Activated CD4-positive, alpha-beta T cell treated with anti-CD3 and anti-CD28 coated beads for 36 hours (primary cell): ENCODE data around the gene SPTB. TPM values are rescaled to one million over a fixed set of nuclear protein-coding genes. Genes with fewer than 3 reads are reported as not detected.

Experiments used
- ATAC-seq: fragments of 200-7000 bp; cut with Tn5 transposase; one replicate; pipeline ENCODE4 v1.10.0; 2021; ENCODE audit warnings: mild to moderate bottlenecking, moderate library complexity
- CTCF ChIA-PET: fragments of 350-600 bp; sonication (Branson Sonifier 250); formaldehyde crosslinking; loops from one replicate; lab custom pipeline; 2021; ENCODE audit warnings: antibody characterized with exemption; lab: Charles Lee
- POLR2A ChIA-PET: fragments of 350-600 bp; sonication (Branson Sonifier 250); formaldehyde crosslinking; loops from one replicate; lab custom pipeline; 2021; ENCODE audit warnings: antibody characterized with exemption, inconsistent platforms; lab: Charles Lee
- DNase-seq: peaks from one replicate; pipeline ENCODE4 v3.0.0-alpha.2; 2020
- H3K27ac Mint-ChIP-seq: one replicate; pipeline ENCODE4 v1.8.0; 2021; ENCODE audit warnings: mixed read lengths
- H3K27me3 Mint-ChIP-seq: one replicate; pipeline ENCODE4 v1.8.0; 2021; ENCODE audit warnings: mixed read lengths
- H3K36me3 Mint-ChIP-seq: one replicate; pipeline ENCODE4 v1.8.0; 2021; ENCODE audit warnings: low read depth, mixed read lengths
- H3K4me1 Mint-ChIP-seq: one replicate; pipeline ENCODE4 v1.8.0; 2021; ENCODE audit warnings: mixed read lengths
- H3K4me3 Mint-ChIP-seq: one replicate; pipeline ENCODE4 v1.8.0; 2021; ENCODE audit warnings: mild to moderate bottlenecking, moderate library complexity, mixed read lengths
- H3K9me3 Mint-ChIP-seq: one replicate; pipeline ENCODE4 v1.8.0; 2021; ENCODE audit warnings: low read depth, mixed read lengths
- intact Hi-C, 2 experiments: fragments of 100-400 bp; cut with DNase I in 1 of 2; cut with micrococcal nuclease in 1 of 2; formaldehyde crosslinking; loops; one replicate each; pipeline versions ENCODE4 v1.14.2 to v1.15.1; 2022 to 2024; cut with DNase I, micrococcal nuclease
- total RNA-seq, 2 experiments: library from RNA; stranded (reverse); gene quantifications; one replicate each; pipeline ENCODE4 v1.2.3, GENCODE V29; 2021

The SPTB gene
- total RNA-seq, 2 experiments from 2014 or later, result 0.32 to 0.60 TPM

DNA sequence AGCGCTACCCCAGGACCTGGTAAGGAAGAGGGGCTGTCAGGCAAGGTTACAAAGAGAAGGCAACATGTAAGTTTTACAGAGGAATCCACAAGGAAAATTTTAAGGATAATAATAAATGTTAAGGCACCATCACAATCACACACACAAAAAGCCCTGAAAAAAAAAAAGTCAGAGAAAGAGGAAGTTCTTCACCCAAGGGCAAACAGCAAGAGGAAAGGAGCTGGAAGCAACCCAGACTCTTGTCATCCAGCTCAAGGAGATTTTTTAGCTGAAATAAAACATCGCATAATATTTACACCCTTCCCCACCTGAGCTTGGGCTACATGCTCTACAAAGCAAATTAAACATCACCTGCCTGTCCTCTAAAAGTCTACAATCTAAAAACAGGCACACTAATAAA lies 9.5 kb downstream of the SPTB start:
- ATAC-seq (no peak), DNase-seq (no peak)
- Mint-ChIP-seq H3K36me3 (no peaks in the 10 kb centered on the region), H3K27ac (no peak overlapping the region), H3K9me3 (peaks cover 3% of the 10 kb centered on the region), H3K4me3 (no peak overlapping the region), H3K4me1 (no peaks in the 10 kb centered on the region), H3K27me3 (peaks cover 29% of the 10 kb centered on the region)
- intact Hi-C loops, result no loop called here
- ChIA-PET POLR2A (interaction anchor here (0.6 to 0.7 kb wide), 2 partner anchors 9 to 90 kb away, joined by 3 to 14 read pairs; no protein-coding TSS in a partner anchor), CTCF (interaction anchor here (3.1 kb wide), 1 partner anchor 21 kb away, joined by 16 read pairs; no protein-coding TSS in a partner anchor)

DNA sequence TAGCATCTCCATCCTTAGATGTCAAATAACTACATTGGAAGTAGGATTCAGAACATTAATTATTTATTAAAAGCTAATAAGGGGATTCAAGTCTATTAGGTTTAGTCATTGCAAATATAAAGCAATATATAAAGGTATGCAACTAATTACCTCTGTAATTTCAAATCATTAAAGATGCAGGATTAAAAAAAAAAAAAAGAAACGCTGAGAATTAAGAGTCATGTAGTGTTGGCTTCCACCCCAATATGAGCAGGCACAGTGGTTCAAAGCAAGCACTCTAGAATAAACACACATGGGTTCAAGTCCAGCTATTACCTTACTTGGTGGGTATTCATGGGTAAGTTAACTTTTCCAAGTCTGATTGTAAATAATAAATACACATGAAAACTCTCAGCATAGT lies 10.9 kb downstream of the SPTB start:
- H3K36me3 Mint-ChIP-seq, result no peaks in the 10 kb centered on the region

DNA sequence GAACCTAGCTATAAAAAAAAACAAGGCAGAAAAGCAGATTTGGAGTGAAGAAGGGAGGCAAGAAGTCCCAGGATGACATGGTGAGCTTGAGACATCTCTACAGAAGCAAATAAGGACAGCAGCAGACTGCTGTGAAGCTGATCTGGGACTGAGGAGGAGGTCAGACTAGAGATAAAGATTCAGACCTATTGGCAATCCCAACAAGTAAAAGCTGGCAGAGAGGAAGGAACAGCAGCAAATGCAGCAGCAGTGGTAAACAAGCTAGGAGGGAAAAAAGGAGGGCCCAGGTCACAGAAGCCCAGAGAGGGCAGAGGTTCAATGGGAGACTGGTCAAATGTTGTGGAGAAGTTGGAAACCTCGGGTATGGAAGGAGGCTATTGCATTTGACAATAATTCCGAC lies 11.3 kb downstream of the SPTB start:
- DNase-seq, result no peak
- CTCF ChIA-PET, result interaction anchor here (0.7 to 3.1 kb wide), 4 partner anchors 9 to 45 kb away, joined by 3 to 16 read pairs (median 4); no protein-coding TSS in a partner anchor
- no peaks in the 10 kb centered on the region for H3K36me3 Mint-ChIP-seq
- H3K9me3 Mint-ChIP-seq, result peaks cover 3% of the 10 kb centered on the region
- H3K27me3 Mint-ChIP-seq, result peaks cover 32% of the 10 kb centered on the region
- ATAC-seq, result no peak
- intact Hi-C loops, result no loop called here
- H3K4me1 Mint-ChIP-seq, result no peaks in the 10 kb centered on the region
- no peak overlapping the region for H3K27ac Mint-ChIP-seq
- H3K4me3 Mint-ChIP-seq, result no peak overlapping the region
- POLR2A ChIA-PET, result no interaction called here

More for the DNA sequence above, 10.9 kb downstream of the SPTB start:
- no peak overlapping the region for H3K27ac Mint-ChIP-seq
- ChIA-PET CTCF (interaction anchor here (0.8 to 3.1 kb wide), 4 partner anchors 12 to 45 kb away, joined by 4 to 16 read pairs (median 4); no protein-coding TSS in a partner anchor), POLR2A (no interaction called here)
- no peak overlapping the region for H3K4me3 Mint-ChIP-seq
- peaks cover 3% of the 10 kb centered on the region for H3K9me3 Mint-ChIP-seq
- intact Hi-C loops, result no loop called here
- DNase-seq (no peak), ATAC-seq (no peak)
- H3K4me1 Mint-ChIP-seq, result no peaks in the 10 kb centered on the region
- H3K27me3 Mint-ChIP-seq, result peaks cover 30% of the 10 kb centered on the region

DNA sequence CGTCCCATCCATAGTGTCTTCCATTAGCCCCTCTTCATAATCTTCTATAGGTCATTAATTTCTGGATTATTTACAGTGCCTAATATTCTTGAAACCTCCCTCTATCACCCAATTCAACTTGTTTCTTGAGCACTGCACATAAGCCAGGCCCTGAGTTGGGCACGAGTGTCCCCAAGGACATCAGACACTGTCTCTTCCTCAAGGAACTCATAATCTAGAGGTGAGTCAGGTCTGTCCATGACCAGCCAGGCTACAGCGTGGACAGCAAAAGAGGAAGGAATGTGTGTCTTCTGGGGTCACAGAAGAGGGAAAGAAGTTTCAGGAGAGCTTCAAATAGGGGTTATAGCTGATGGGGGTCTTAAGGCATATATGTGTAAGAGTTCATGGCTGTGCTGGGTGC lies 12.5 kb downstream of the SPTB start:
- H3K36me3 Mint-ChIP-seq, result no peaks in the 10 kb centered on the region
- intact Hi-C loops, result no loop called here
- no peak overlapping the region for H3K4me3 Mint-ChIP-seq
- peaks cover 28% of the 10 kb centered on the region for H3K27me3 Mint-ChIP-seq
- ChIA-PET CTCF (interaction anchor here (0.6 to 1.1 kb wide), 2 partner anchors 9 to 44 kb away, joined by 3 to 4 read pairs; no protein-coding TSS in a partner anchor), POLR2A (no interaction called here)
- no peak for ATAC-seq
- no peaks in the 10 kb centered on the region for H3K9me3 Mint-ChIP-seq
- no peak for DNase-seq
- no peaks in the 10 kb centered on the region for H3K4me1 Mint-ChIP-seq
- H3K27ac Mint-ChIP-seq, result no peak overlapping the region

DNA sequence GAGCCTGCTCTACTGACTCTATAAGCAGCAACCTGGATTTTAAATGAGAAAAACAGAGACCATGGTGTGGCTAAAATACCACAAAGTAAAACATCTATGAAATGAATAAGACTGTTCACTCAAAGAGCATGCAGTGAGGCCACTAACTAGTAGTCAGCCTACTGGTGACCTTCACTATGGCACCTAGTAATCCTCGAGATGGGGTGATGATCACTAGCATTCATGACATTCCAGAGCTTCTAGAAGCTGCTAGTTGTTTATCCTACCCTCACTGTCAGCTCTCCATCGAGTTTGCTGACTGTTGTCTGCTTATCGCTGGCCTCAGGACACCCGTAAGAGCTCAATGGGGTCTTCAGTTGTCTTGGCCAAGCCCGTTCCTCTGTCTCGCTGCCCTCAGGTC lies 13.7 kb downstream of the SPTB start:
- no peaks in the 10 kb centered on the region for H3K4me1 Mint-ChIP-seq
- no peak overlapping the region for H3K27ac Mint-ChIP-seq
- intact Hi-C loops, result no loop called here
- H3K9me3 Mint-ChIP-seq, result no peaks in the 10 kb centered on the region
- CTCF ChIA-PET, result interaction anchor here (1.1 to 1.4 kb wide), 2 partner anchors 27 to 43 kb away, joined by 4 to 5 read pairs; no protein-coding TSS in a partner anchor
- ATAC-seq (no peak), DNase-seq (no peak)
- POLR2A ChIA-PET, result interaction anchor here (0.5 kb wide), 1 partner anchor 254 kb away, joined by 3 read pairs; no protein-coding TSS in a partner anchor
- H3K4me3 Mint-ChIP-seq, result no peak overlapping the region
- no peaks in the 10 kb centered on the region for H3K36me3 Mint-ChIP-seq
- H3K27me3 Mint-ChIP-seq, result peaks cover 23% of the 10 kb centered on the region

DNA sequence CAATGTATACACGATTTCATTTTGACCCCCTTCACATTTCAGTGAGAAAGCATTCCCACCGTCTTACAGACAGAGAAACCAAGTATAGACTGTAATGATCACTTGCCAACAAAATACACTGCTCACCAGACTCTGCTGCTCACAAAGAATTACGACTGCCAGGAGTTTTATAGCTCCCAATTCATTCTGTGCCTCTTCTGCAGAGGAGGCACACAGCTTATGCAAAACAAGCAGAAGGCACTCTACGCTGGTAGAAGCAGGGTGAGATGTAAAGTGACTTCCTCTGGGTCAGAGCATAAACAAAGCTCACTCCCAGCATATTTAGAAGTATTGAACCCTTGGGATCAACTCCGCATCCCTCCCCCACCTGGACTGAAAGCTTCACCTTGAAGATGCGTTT lies 14.6 kb downstream of the SPTB start:
- intact Hi-C loops, result no loop called here
- no peaks in the 10 kb centered on the region for H3K4me1 Mint-ChIP-seq
- ATAC-seq, result no peak
- H3K36me3 Mint-ChIP-seq, result no peaks in the 10 kb centered on the region
- H3K27ac Mint-ChIP-seq, result no peak overlapping the region
- H3K4me3 Mint-ChIP-seq, result no peak overlapping the region
- CTCF ChIA-PET, result interaction anchor here (1.1 to 1.6 kb wide), 3 partner anchors 17 to 42 kb away, joined by 4 to 6 read pairs (median 5); no protein-coding TSS in a partner anchor
- H3K27me3 Mint-ChIP-seq, result peaks cover 21% of the 10 kb centered on the region
- DNase-seq, result no peak
- no peaks in the 10 kb centered on the region for H3K9me3 Mint-ChIP-seq
- POLR2A ChIA-PET, result no interaction called here

DNA sequence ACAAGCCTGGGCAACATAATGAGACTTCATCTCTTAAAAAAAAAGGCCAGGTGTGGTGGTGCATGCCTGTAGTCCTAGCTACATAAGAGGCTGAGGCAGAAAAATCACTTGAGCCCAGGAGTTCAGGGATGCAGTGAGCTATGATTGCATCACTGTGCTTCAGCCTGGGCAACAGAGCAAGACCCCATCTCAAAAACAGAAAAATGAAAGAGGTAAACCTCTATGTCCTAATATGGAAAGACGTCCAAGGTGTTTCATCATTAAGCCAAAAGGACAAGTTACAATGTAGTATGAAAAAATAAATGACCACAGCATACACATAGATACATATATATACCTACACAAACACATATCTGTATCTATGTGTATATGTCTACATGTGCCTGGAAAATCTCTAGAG lies 15.4 kb downstream of the SPTB start:
- POLR2A ChIA-PET, result no interaction called here
- Mint-ChIP-seq H3K4me1 (no peaks in the 10 kb centered on the region), H3K9me3 (no peaks in the 10 kb centered on the region), H3K27me3 (peaks cover 18% of the 10 kb centered on the region), H3K4me3 (no peak overlapping the region), H3K36me3 (no peaks in the 10 kb centered on the region), H3K27ac (no peak overlapping the region)
- no peak for ATAC-seq
- CTCF ChIA-PET, result interaction anchor here (1.6 kb wide), 1 partner anchor 16 kb away, joined by 6 read pairs; no protein-coding TSS in a partner anchor
- intact Hi-C loops, result no loop called here
- no peak for DNase-seq

DNA sequence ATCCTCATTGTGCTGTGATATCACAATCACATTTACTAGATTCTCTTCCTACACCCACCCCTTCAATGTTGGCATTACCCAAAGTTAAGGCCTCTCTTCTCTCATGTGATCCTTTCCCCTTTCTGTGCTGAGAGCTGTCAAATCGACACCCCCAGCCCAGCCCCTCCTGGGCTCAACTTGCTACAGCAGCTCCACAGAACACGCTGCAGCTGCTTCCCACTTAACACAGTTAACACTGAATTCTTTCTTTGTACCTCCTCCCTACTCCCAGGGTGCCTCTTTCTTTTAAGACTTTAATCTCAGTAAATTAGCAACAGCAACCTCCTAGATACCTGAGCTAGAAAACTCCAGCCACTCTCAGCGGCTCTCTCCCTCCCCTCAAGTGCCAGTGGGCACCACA lies 17.8 kb downstream of the SPTB start:
- Mint-ChIP-seq H3K27me3 (peaks cover 14% of the 10 kb centered on the region), H3K36me3 (no peaks in the 10 kb centered on the region), H3K27ac (no peak overlapping the region), H3K9me3 (no peaks in the 10 kb centered on the region), H3K4me3 (no peak overlapping the region), H3K4me1 (no peaks in the 10 kb centered on the region)
- ChIA-PET POLR2A (interaction anchor here (0.8 kb wide), 1 partner anchor 10 kb away, joined by 3 read pairs; no protein-coding TSS in a partner anchor), CTCF (interaction anchor here (0.6 to 1.3 kb wide), 5 partner anchors 14 to 423 kb away, joined by 3 to 4 read pairs (median 3); no protein-coding TSS in a partner anchor)
- no peak for DNase-seq
- intact Hi-C loops, result no loop called here
- no peak for ATAC-seq

DNA sequence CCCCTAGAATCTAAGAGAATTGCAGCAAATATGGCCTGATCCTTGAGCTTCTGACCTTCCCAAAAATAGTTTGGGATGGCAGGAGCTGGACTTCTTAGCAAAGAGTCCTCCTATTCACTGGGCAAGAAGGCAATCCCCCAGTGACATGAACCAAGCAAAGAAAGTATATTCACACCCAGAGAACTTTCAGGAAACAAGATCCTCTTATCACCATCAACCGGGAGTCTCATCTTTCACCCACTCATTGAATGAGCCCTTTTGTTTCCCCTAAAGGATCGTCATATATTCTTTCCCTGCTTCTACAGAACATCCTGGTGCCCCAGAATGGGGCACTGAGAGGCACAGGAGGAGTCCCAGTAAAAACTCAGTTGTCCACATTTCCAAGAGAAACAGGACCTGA lies 19.7 kb downstream of the SPTB start:
- Mint-ChIP-seq H3K4me1 (no peaks in the 10 kb centered on the region), H3K4me3 (no peak overlapping the region), H3K27me3 (peaks cover 12% of the 10 kb centered on the region), H3K36me3 (no peaks in the 10 kb centered on the region), H3K27ac (no peak overlapping the region), H3K9me3 (no peaks in the 10 kb centered on the region)
- ChIA-PET CTCF (interaction anchor here (1.7 kb wide), 1 partner anchor 31 kb away, joined by 4 read pairs; no protein-coding TSS in a partner anchor), POLR2A (no interaction called here)
- intact Hi-C loops, result no loop called here
- no peak for DNase-seq
- ATAC-seq, result no peak

DNA sequence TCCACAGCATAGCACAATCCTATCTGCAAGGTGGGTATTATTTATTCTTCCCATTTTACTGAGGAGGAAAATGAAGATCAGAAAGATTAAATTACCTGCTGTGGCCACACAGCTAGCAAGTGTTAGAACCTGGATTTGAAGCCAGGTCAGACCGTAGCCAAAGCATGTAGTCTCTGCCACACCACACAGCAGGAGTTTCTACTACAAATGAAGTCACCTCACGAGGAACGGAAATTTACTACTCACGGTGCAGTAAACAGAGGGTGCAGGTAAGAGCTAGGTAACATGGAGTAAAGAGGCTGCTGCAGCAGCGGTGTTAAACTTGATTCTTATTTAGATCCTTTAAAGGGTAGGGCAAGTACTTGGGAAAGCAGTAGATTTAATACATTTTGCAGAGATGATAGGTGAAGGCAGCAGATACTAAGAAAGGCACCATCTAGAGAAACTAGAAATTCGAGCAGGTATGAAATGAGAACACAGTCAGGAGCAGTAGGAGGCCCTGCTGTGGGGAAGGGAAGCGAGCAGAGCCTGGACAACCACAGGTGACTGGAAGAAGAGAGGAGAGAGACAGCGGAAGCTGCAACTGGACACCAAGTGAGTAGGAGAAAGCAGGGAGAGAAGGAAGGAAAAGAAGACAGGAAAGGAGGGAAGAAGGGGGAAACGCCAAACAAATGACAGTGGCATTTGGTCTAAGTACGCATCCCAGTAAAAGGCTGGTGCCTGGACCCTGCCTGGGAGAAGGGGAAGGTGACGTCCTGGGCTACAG lies 21.5 kb downstream of the SPTB start:
- POLR2A ChIA-PET, result interaction anchor here (0.7 kb wide), 1 partner anchor 22 kb away, joined by 3 read pairs; no protein-coding TSS in a partner anchor
- intact Hi-C loops, result no loop called here
- Mint-ChIP-seq H3K36me3 (no peaks in the 10 kb centered on the region), H3K9me3 (no peaks in the 10 kb centered on the region), H3K27ac (no peak overlapping the region), H3K4me3 (no peak overlapping the region), H3K4me1 (no peaks in the 10 kb centered on the region), H3K27me3 (peaks cover 12% of the 10 kb centered on the region)
- CTCF ChIA-PET, result interaction anchor here (0.7 kb wide), 1 partner anchor 9 kb away, joined by 3 read pairs; no protein-coding TSS in a partner anchor
- ATAC-seq, result no peak
- DNase-seq, result no peak

DNA sequence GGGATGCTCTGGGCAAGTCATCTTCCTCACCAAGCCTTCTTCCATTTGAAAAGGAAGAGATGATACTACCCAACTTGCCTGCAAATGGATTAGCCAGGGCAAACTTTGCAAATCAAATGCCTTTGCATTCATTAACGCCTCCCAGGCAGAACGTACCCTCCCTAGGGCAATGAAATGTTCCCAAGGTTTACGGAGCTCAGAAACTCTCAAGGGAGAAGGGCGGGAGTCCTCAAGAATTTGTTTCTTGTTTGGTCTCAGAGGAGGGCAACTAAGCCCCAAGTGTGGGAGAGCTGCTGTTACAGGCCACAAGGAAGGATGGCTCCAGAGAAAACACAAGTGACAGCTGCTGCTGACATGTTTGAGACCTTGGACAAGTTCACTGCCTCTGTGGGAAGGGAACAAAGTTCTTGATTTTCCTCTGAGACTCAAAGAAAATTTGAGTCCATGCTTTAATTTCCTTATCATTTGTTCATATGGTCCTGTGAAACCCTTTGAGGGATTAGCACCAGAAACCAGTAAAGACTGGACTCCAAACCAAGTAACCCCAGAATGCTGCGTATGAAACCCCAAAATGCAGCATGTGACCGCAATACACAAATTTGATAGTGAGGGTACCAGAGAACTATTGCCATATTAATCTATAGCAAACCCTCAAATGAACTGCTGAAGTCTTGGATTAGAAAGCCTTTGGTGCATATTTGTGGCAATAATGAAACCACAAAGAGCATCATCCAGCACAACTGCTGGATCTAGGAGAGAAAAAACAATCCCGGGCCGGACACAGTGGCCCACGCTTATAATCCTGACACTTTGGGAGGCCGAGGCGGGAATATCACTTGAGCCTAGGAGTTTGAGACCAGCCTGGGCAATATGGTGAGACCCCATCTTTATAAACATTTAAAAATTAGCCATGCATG lies 22.9 kb downstream of the SPTB start:
- no peak overlapping the region for H3K27ac Mint-ChIP-seq
- DNase-seq, result no peak
- H3K4me1 Mint-ChIP-seq, result no peaks in the 10 kb centered on the region
- H3K4me3 Mint-ChIP-seq, result no peak overlapping the region
- H3K27me3 Mint-ChIP-seq, result peaks cover 15% of the 10 kb centered on the region
- ATAC-seq, result no peak
- ChIA-PET POLR2A (no interaction called here), CTCF (interaction anchor here (0.9 to 1.1 kb wide), 3 partner anchors 33 to 55 kb away, joined by 3 read pairs; no protein-coding TSS in a partner anchor)
- H3K36me3 Mint-ChIP-seq, result no peaks in the 10 kb centered on the region
- no peaks in the 10 kb centered on the region for H3K9me3 Mint-ChIP-seq
- intact Hi-C loops, result no loop called here
